GM12878 (cell line): ENCODE data around the gene TMPRSS3. TPM values are rescaled to one million over a fixed set of nuclear protein-coding genes. Genes with fewer than 3 reads are reported as not detected.
A peak's percentile ranks its signal among the peaks of the same experiment; 100 is the strongest.

ENCODE experiments used
- ATAC-seq: fragments of 200-7000 bp; cut with Tn5 transposase; 3 replicates; pipeline ENCODE4 v1.9.1; 2020; ENCODE audit warnings: mild to moderate bottlenecking, moderate library complexity
- BruUV-seq: library from RNA; stranded (reverse); fragments of 400-500 nt; replicated peaks from 2 replicates; lab custom pipeline; 2021; lab: Mats Ljungman, UMichigan
- CTCF ChIA-PET: fragments of 300-600 bp; sonication (Branson Sonifier 250); formaldehyde crosslinking; extraction: SDS; loops from one replicate; lab custom pipeline; 2021; ENCODE audit warnings: inconsistent platforms; lab: Yijun Ruan, JAX
- POLR2A ChIA-PET: fragments of 350-600 bp; formaldehyde crosslinking; extraction: SDS; loops from one replicate; lab custom pipeline; 2021; ENCODE audit warnings: inconsistent platforms; lab: Charles Lee
- RAD21 ChIA-PET: fragments of 300-600 bp; sonication (Branson Sonifier 250); formaldehyde crosslinking; loops from one replicate; lab custom pipeline; 2023; ENCODE audit warnings: antibody characterized with exemption; ENCODE audit not compliant: unreplicated experiment; lab: Charles Lee
- SMC1A ChIA-PET: fragments of 300-600 bp; sonication (Branson Sonifier 250); formaldehyde crosslinking; loops from one replicate; lab custom pipeline; 2023; ENCODE audit not compliant: unreplicated experiment, uncharacterized antibody; lab: Charles Lee
- DNase-seq: peaks from one replicate; pipeline ENCODE4 v3.0.0-alpha.2; 2011; ENCODE audit warnings: low read depth, low spot score
- FAIRE-seq: peaks from 3 replicates; lab custom pipeline; 2011; peaks lifted over from hg19 to GRCh38; lab: Jason Lieb, UNC
- H2AFZ ChIP-seq: 2 replicates; pipeline ENCODE4 v1.6.0; 2011; ENCODE audit warnings: low read depth, low read length, control low read depth; ENCODE audit not compliant: control insufficient read depth
- H3K27ac ChIP-seq: 2 replicates; pipeline ENCODE4 v1.5.1; 2011; ENCODE audit warnings: control low read depth; ENCODE audit not compliant: control insufficient read depth, insufficient read depth
- H3K27me3 ChIP-seq, 2 experiments: replicated peaks in 1 of 2; 2 replicates each; pipeline versions ENCODE4 v1.6.0 to v1.6.1; 2011; ENCODE audit warnings: low read length in 1 of 2; ENCODE audit not compliant: control insufficient read depth in 2 of 2, insufficient read depth in 2 of 2
- H3K36me3 ChIP-seq, 2 experiments: 2 replicates each; pipeline ENCODE4 v1.5.1; 2011; ENCODE audit warnings: low read length in 1 of 2; ENCODE audit not compliant: control insufficient read depth in 2 of 2, insufficient read depth in 2 of 2
- H3K4me1 ChIP-seq: 2 replicates; pipeline ENCODE4 v1.6.1; 2011; ENCODE audit warnings: mild to moderate bottlenecking, low read length, moderate library complexity, mixed read lengths; ENCODE audit not compliant: control insufficient read depth, insufficient read depth
- H3K4me2 ChIP-seq: 2 replicates; pipeline ENCODE4 v1.6.0; 2011; ENCODE audit warnings: control low read depth; ENCODE audit not compliant: control insufficient read depth, insufficient read depth
- H3K4me3 ChIP-seq: fragments of 200-600 bp; sonication (generic); 2 replicates; pipeline ENCODE4 v1.5.1; 2016
- H3K79me2 ChIP-seq: 2 replicates; pipeline ENCODE4 v1.6.0; 2011; ENCODE audit warnings: low read length; ENCODE audit not compliant: control insufficient read depth, insufficient read depth
- H3K9ac ChIP-seq: 2 replicates; pipeline ENCODE4 v1.8.0; 2011; ENCODE audit warnings: low read length, control low read depth, mixed read lengths; ENCODE audit not compliant: control insufficient read depth, insufficient read depth
- H3K9me3 ChIP-seq: replicated peaks from 3 replicates; pipeline ENCODE4 v1.5.1; 2011; ENCODE audit warnings: mild to moderate bottlenecking, low read length; ENCODE audit not compliant: control insufficient read depth, insufficient read depth
- H4K20me1 ChIP-seq: 2 replicates; pipeline ENCODE4 v1.6.0; 2011; ENCODE audit not compliant: control insufficient read depth, insufficient read depth
- DPF2 ChIP-seq: fragments of 450-650 bp; IDR thresholded peaks from 2 replicates; pipeline ENCODE4 v1.6.1; 2017; ENCODE audit warnings: mild to moderate bottlenecking
- FOXM1 ChIP-seq: IDR thresholded peaks from 2 replicates; pipeline ENCODE4 v1.6.1; 2012; ENCODE audit warnings: low read depth, mild to moderate bottlenecking, inconsistent platforms, low read length, moderate library complexity
- KDM1A ChIP-seq: fragments of 200-600 bp; sonication (generic); IDR thresholded peaks from 2 replicates; pipeline ENCODE4 v1.6.1; 2016; ENCODE audit warnings: borderline replicate concordance
- MEF2A ChIP-seq: IDR thresholded peaks from 2 replicates; pipeline ENCODE4 v1.6.1; 2011; ENCODE audit warnings: low read depth, mild to moderate bottlenecking, low read length, moderate library complexity; ENCODE audit not compliant: insufficient read depth
- NR2F1 ChIP-seq: fragments of 450-650 bp; conservative IDR thresholded peaks from 2 replicates; pipeline ENCODE4 v1.6.1; 2017; ENCODE audit warnings: mild to moderate bottlenecking
- ZNF384 ChIP-seq: IDR thresholded peaks from 2 replicates; pipeline ENCODE4 v1.6.1; 2012; ENCODE audit warnings: low read depth, mild to moderate bottlenecking, low read length, improper control_type of control experiment, borderline replicate concordance
- WGBS: methylation state at CpG from one replicate; pipeline ENCODE4 v1.1.6; 2016; ENCODE audit warnings: low lambda C conversion rate; ENCODE audit not compliant: insufficient replicate concordance, insufficient coverage; ENCODE audit errors: missing lambda C conversion rate; 5-methylcytosine and 5-hydroxymethylcytosine counted together
- in situ Hi-C: fragments of 300-500 bp; cut with MboI; formaldehyde crosslinking; loops from 9 replicates; pipeline ENCODE4 v1.14.3; 2018; ENCODE audit warnings: mixed read lengths
- intact Hi-C: fragments of 100-400 bp; cut with micrococcal nuclease; formaldehyde crosslinking; loops from one replicate; pipeline ENCODE4 v1.14.2; 2022; ENCODE audit not compliant: unreplicated experiment
- polyA plus RNA-seq, 11 experiments: library from polyadenylated mRNA; depleted of rRNA in 4 of 11; unstranded in 6 of 11; stranded (reverse) in 5 of 11; fragments of >200 nt; fragmentation: Nextera tagmentation in 4 of 11; fragmentation: Illumina TruSeq in 1 of 11; extraction: Ambion mirVana in 4 of 11; extraction: Trizol in 1 of 11; gene quantifications; 1 replicate in 1 of 11; 2 replicates in 10 of 11; pipeline versions ENCODE4 v1.2.1 to v1.2.3, GENCODE V29; 2011 to 2016; ENCODE audit warnings: inconsistent platforms in 2 of 11, missing spikeins in 2 of 11, low read depth in 1 of 11
- total RNA-seq, 4 experiments: library from RNA; depleted of rRNA in 3 of 4; stranded (reverse); fragments of >200 nt in 3 of 4; fragmentation: Illumina TruSeq in 1 of 4; extraction: Trizol in 1 of 4; gene quantifications; 2 replicates each; pipeline versions ENCODE4 v1.2.1 to v1.2.3, GENCODE V29; 2013 to 2021
- TF ChIP-seq, protein P1 (sequence below): IDR thresholded peaks from 2 replicates; pipeline ENCODE4 v1.6.1; 2012; ENCODE audit warnings: improper control_type of control experiment, low read depth, low read length; ENCODE audit not compliant: insufficient replicate concordance
- TF ChIP-seq, protein P2 (sequence below): fragments of 450-650 bp; IDR thresholded peaks from 2 replicates; pipeline ENCODE4 v1.6.1; 2017; ENCODE audit warnings: borderline replicate concordance

The TMPRSS3 gene
- total and polyA plus RNA-seq, 10 of the 15 experiments (the other 5 are each of a cell fraction or from before 2014, with no cell fraction given), result 0.51 to 1.5 (median 0.82) TPM; not detected in 1

DNA sequence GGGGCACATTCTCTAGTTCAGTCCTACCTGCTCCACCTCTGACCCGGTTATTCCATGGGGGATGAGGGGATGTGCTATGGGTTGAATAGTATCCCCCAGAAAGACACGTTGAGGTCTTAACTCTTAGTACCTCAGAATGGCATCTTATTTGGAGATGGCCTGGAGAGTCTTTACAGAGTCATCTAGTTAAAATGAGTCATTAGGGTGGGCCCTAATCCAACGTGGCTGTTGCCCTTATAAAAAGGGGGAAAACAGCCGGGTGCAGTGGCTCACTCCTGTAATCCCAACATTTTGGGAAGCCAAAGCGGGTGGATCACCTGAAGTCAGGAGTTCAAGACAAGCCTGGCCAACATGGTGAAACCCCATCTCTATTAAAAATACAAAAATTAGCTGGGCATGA lies 5.7 kb downstream of the TMPRSS3 start:
- SMC1A ChIA-PET, result interaction anchor here (4.8 kb wide), 1 partner anchor 32 kb away, joined by 124 read pairs; no protein-coding TSS in a partner anchor
- no peak for FAIRE-seq

More for the DNA sequence above, 5.7 kb downstream of the TMPRSS3 start:
- CTCF ChIA-PET, result interaction anchor here (0.9 kb wide), 1 partner anchor 34 kb away, joined by 3 read pairs; no protein-coding TSS in a partner anchor
- intact Hi-C loops, result no loop called here
- ATAC-seq (no peak), DNase-seq (no peak)
- H3K4me3 ChIP-seq, result no peak overlapping the region
- H3K36me3 ChIP-seq, result no peaks in the 10 kb centered on the region
- 69% methylated on average over 5 of the region's 5 CpGs for WGBS
- H3K9me3 ChIP-seq, result no peaks in the 10 kb centered on the region
- peaks cover 62% of the 10 kb centered on the region for H3K4me1 ChIP-seq
- H3K9ac ChIP-seq, result no peak overlapping the region
- no TSS peak for BruUV-seq
- peak overlapping the region; percentile 10 for H3K27ac ChIP-seq
- RAD21 ChIA-PET, result no interaction called here
- no peaks in the 10 kb centered on the region for H4K20me1 ChIP-seq
- no peaks in the 10 kb centered on the region for H3K27me3 ChIP-seq
- peak overlapping the region; percentile 53 for H3K4me2 ChIP-seq
- POLR2A ChIA-PET, result no interaction called here
- in situ Hi-C loops, result no loop called here
- TF ChIP-seq ZNF384 (no peak), MEF2A (no peak), NR2F1 (no peak), FOXM1 (no peak), KDM1A (no peak), DPF2 (no peak)
- TF ChIP-seq, protein P1, sequence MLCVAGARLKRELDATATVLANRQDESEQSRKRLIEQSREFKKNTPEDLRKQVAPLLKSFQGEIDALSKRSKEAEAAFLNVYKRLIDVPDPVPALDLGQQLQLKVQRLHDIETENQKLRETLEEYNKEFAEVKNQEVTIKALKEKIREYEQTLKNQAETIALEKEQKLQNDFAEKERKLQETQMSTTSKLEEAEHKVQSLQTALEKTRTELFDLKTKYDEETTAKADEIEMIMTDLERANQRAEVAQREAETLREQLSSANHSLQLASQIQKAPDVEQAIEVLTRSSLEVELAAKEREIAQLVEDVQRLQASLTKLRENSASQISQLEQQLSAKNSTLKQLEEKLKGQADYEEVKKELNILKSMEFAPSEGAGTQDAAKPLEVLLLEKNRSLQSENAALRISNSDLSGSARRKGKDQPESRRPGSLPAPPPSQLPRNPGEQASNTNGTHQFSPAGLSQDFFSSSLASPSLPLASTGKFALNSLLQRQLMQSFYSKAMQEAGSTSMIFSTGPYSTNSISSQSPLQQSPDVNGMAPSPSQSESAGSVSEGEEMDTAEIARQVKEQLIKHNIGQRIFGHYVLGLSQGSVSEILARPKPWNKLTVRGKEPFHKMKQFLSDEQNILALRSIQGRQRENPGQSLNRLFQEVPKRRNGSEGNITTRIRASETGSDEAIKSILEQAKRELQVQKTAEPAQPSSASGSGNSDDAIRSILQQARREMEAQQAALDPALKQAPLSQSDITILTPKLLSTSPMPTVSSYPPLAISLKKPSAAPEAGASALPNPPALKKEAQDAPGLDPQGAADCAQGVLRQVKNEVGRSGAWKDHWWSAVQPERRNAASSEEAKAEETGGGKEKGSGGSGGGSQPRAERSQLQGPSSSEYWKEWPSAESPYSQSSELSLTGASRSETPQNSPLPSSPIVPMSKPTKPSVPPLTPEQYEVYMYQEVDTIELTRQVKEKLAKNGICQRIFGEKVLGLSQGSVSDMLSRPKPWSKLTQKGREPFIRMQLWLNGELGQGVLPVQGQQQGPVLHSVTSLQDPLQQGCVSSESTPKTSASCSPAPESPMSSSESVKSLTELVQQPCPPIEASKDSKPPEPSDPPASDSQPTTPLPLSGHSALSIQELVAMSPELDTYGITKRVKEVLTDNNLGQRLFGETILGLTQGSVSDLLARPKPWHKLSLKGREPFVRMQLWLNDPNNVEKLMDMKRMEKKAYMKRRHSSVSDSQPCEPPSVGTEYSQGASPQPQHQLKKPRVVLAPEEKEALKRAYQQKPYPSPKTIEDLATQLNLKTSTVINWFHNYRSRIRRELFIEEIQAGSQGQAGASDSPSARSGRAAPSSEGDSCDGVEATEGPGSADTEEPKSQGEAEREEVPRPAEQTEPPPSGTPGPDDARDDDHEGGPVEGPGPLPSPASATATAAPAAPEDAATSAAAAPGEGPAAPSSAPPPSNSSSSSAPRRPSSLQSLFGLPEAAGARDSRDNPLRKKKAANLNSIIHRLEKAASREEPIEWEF, result no peak
- TF ChIP-seq, protein P2, sequence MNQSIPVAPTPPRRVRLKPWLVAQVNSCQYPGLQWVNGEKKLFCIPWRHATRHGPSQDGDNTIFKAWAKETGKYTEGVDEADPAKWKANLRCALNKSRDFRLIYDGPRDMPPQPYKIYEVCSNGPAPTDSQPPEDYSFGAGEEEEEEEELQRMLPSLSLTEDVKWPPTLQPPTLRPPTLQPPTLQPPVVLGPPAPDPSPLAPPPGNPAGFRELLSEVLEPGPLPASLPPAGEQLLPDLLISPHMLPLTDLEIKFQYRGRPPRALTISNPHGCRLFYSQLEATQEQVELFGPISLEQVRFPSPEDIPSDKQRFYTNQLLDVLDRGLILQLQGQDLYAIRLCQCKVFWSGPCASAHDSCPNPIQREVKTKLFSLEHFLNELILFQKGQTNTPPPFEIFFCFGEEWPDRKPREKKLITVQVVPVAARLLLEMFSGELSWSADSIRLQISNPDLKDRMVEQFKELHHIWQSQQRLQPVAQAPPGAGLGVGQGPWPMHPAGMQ, result no peak
- H3K79me2 ChIP-seq, result peaks cover 11% of the 10 kb centered on the region
- no peak overlapping the region for H2AFZ ChIP-seq
